ENCODE data around the gene NANS. TPM values are rescaled to one million over a fixed set of nuclear protein-coding genes. Genes with fewer than 3 reads are reported as not detected.
A peak's percentile ranks its signal among the peaks of the same experiment; 100 is the strongest.

The NANS gene
- total and polyA plus RNA-seq, 2 of the 13 experiments (the other 11 are each of a cell fraction or from before 2014, with no cell fraction given): 86.9 to 203 TPM

DNA sequence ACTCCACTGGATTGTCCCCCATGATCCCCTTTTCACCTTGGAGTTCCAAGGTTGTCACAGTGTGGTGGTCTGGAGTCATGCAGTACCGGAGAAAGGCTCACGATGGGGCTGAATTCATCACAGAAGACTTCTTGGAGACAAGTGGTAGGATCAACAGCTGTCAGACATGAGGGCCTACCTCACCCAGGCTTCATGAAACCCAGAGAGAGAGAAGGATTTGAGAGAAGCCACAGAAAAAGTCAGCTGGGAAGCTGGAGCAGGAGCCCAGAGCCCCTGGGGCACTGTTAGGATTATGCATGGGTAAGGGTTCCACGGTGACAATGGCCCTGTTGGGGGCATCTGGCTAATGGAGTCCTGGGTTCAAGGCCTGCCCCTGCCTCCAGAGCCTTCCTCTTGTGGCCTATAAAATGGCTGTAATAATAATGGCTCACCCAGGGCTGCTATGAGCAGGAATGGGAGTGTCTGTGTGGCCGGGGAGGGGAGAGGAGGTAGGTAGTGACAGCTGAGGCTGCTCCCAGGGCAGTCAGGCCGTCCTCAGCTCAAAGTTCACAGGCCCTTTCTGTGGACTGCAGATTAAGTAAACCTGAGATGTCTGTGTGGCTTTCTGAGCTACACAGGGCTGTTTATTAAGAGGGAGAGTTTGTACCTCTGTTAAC lies 61.6 kb downstream of the NANS start (continued):
- TF ChIP-seq ZBTB3 (CRISPR knock-in tag; IDR thresholded peaks at IDR 0.05; ENCODE audit: borderline replicate concordance, low read depth) (no peak), ZSCAN21 (CRISPR knock-in tag; IDR thresholded peaks at IDR 0.05; ENCODE audit: borderline replicate concordance) (no peak), FOXM1 (CRISPR knock-in tag; IDR thresholded peaks at IDR 0.05) (no peak), ZNF496 (CRISPR knock-in tag; IDR thresholded peaks at IDR 0.05; ENCODE audit: insufficient replicate concordance) (no peak), ZNF572 (CRISPR knock-in tag; IDR thresholded peaks at IDR 0.05) (no peak), TEF (CRISPR knock-in tag; IDR thresholded peaks at IDR 0.05) (no peak), GPN1 (CRISPR knock-in tag; IDR thresholded peaks at IDR 0.05; ENCODE audit: borderline replicate concordance) (no peak), ZNF382 (CRISPR knock-in tag; IDR thresholded peaks at IDR 0.05; ENCODE audit: borderline replicate concordance) (no peak), KDM5B (CRISPR knock-in tag; IDR thresholded peaks at IDR 0.05; ENCODE audit: borderline replicate concordance) (no peak), HMGA1 (CRISPR knock-in tag; conservative IDR thresholded peaks at IDR 0.05) (no peak), ZBTB20 (CRISPR knock-in tag; IDR thresholded peaks at IDR 0.05; ENCODE audit: borderline replicate concordance, low read depth) (0 out of 2 replicates have a peak, but pooled peaks have one; percentile 7), MIER2 (CRISPR knock-in tag; IDR thresholded peaks at IDR 0.05) (no peak), ZNF570 (CRISPR knock-in tag; IDR thresholded peaks at IDR 0.05; ENCODE audit: borderline replicate concordance) (no peak), TFDP2 (CRISPR knock-in tag; IDR thresholded peaks at IDR 0.05) (no peak; the same call in 1 of the 2 replicates), RAD21 (CRISPR knock-in tag; IDR thresholded peaks at IDR 0.05) (no peak), ATM (IDR thresholded peaks at IDR 0.05; ENCODE audit: borderline replicate concordance) (no peak), KLF9 (CRISPR knock-in tag; IDR thresholded peaks at IDR 0.05; ENCODE audit: low read depth) (0 out of 2 replicates have a peak, but pooled peaks have one; percentile 15), NPAS2 (CRISPR knock-in tag; IDR thresholded peaks at IDR 0.05; ENCODE audit: borderline replicate concordance) (no peak), SP5 (CRISPR knock-in tag; IDR thresholded peaks at IDR 0.05; ENCODE audit: borderline replicate concordance, low read depth) (peak; percentile 19), ZKSCAN8 (CRISPR knock-in tag; IDR thresholded peaks at IDR 0.05; ENCODE audit: borderline replicate concordance) (no peak), ARNTL (CRISPR knock-in tag; IDR thresholded peaks at IDR 0.05) (no peak), ZNF644 (CRISPR knock-in tag; IDR thresholded peaks at IDR 0.05; ENCODE audit: low read depth) (peak; percentile 48), ETS1 (CRISPR knock-in tag; IDR thresholded peaks at IDR 0.05) (no peak), KMT2B (CRISPR knock-in tag; IDR thresholded peaks at IDR 0.05) (0 out of 2 replicates have a peak, but pooled peaks have one; percentile 27), DMAP1 (CRISPR knock-in tag; IDR thresholded peaks at IDR 0.05) (no peak), ZKSCAN5 (CRISPR knock-in tag; IDR thresholded peaks at IDR 0.05) (no peak), PAWR (CRISPR knock-in tag; IDR thresholded peaks at IDR 0.05; ENCODE audit: borderline replicate concordance) (no peak), IKZF1 (IDR thresholded peaks at IDR 0.05) (no peak), ZNF296 (CRISPR knock-in tag; conservative IDR thresholded peaks at IDR 0.05) (no peak)
- TF ChIP-seq, protein P1, sequence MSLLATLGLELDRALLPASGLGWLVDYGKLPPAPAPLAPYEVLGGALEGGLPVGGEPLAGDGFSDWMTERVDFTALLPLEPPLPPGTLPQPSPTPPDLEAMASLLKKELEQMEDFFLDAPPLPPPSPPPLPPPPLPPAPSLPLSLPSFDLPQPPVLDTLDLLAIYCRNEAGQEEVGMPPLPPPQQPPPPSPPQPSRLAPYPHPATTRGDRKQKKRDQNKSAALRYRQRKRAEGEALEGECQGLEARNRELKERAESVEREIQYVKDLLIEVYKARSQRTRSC (CRISPR knock-in tag; IDR thresholded peaks at IDR 0.05; ENCODE audit: low read depth): no peak

All from HepG2 (cell line).